BE2C (cell line): ENCODE measurements around the gene IKZF1.

Source experiments
- DNase-seq: peaks from one replicate; pipeline ENCODE4 v3.0.0-alpha.2; 2020
- H3K27me3 ChIP-seq: fragments of 250-450 bp; sonication (Bioruptor Pico); 2 replicates; pipeline ENCODE4 v1.5.1; 2020; ENCODE audit warnings: mild to moderate bottlenecking
- H3K36me3 ChIP-seq: fragments of 250-450 bp; sonication (Bioruptor Pico); 2 replicates; pipeline ENCODE4 v1.5.1; 2020; ENCODE audit warnings: mild to moderate bottlenecking
- H3K4me1 ChIP-seq: fragments of 250-450 bp; sonication (Bioruptor Pico); 2 replicates; pipeline ENCODE4 v1.5.1; 2020
- H3K4me3 ChIP-seq: 2 replicates; pipeline ENCODE4 v1.5.1; 2011; ENCODE audit warnings: low read depth, low read length
- H3K9me3 ChIP-seq: fragments of 250-450 bp; sonication (Bioruptor Pico); 2 replicates; pipeline ENCODE4 v1.5.1; 2020
- TF ChIP-seq, protein P1 (sequence below): IDR thresholded peaks from 2 replicates; pipeline ENCODE4 v1.5.1; 2012; ENCODE audit warnings: mild to moderate bottlenecking, low read depth, low read length

The IKZF1 gene

GRCh38 chr7:50332241-50333165 lies 28.0 kb downstream of the IKZF1 start:
- no peaks in the 10 kb centered on the region for H3K9me3 ChIP-seq
- no peak for DNase-seq
- peaks cover 11% of the 10 kb centered on the region for H3K4me1 ChIP-seq
- TF ChIP-seq, protein P1, sequence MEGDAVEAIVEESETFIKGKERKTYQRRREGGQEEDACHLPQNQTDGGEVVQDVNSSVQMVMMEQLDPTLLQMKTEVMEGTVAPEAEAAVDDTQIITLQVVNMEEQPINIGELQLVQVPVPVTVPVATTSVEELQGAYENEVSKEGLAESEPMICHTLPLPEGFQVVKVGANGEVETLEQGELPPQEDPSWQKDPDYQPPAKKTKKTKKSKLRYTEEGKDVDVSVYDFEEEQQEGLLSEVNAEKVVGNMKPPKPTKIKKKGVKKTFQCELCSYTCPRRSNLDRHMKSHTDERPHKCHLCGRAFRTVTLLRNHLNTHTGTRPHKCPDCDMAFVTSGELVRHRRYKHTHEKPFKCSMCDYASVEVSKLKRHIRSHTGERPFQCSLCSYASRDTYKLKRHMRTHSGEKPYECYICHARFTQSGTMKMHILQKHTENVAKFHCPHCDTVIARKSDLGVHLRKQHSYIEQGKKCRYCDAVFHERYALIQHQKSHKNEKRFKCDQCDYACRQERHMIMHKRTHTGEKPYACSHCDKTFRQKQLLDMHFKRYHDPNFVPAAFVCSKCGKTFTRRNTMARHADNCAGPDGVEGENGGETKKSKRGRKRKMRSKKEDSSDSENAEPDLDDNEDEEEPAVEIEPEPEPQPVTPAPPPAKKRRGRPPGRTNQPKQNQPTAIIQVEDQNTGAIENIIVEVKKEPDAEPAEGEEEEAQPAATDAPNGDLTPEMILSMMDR: no peak
- no peaks in the 10 kb centered on the region for H3K36me3 ChIP-seq
- H3K4me3 ChIP-seq: no peak overlapping the region
- H3K27me3 ChIP-seq: peaks cover 28% of the 10 kb centered on the region

DNA sequence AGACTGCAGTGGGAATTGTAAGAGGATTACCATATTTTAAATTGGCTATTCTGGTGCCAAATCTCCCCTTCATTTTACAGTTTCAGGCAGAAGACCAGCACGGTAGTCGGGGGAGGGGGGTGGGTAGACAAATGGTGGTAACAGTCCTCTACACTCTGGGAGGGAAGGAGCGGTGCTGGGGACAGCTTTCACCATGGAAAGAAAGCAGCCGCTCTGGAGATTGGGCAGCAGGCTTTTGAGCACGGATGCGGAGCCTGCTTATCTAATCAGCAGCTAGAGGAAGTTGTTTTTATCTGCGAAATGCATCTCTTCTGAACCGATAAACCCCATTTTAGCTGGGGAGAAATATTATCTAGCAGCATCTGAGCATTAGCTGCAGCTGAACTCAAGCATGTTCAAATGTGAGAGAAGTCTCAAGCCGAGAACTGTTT lies 28.7 kb downstream of the IKZF1 start:
- no peaks in the 10 kb centered on the region for H3K36me3 ChIP-seq
- H3K9me3 ChIP-seq: no peaks in the 10 kb centered on the region
- TF ChIP-seq, protein P1: no peak
- no peak for DNase-seq
- peaks cover 11% of the 10 kb centered on the region for H3K4me1 ChIP-seq
- peaks cover 20% of the 10 kb centered on the region for H3K27me3 ChIP-seq
- H3K4me3 ChIP-seq: peak overlapping the region; percentile 25; the same call in 1 of the 2 replicates

- Histone ChIP-seq H3K9me3 (no peaks in the 10 kb centered on the region), H3K36me3 (no peaks in the 10 kb centered on the region), H3K27me3 (peaks cover 18% of the 10 kb centered on the region), H3K4me3 (no peak overlapping the region), H3K4me1 (peaks cover 11% of the 10 kb centered on the region)
- no peak for DNase-seq
- TF ChIP-seq, protein P1: no peak
Measured at GRCh38 chr7:50334341-50334994, 30.0 kb downstream of the IKZF1 start.

GRCh38 chr7:50335230-50335794 lies 30.8 kb downstream of the IKZF1 start:
- H3K4me3 ChIP-seq: no peak overlapping the region
- TF ChIP-seq, protein P1: no peak

DNA sequence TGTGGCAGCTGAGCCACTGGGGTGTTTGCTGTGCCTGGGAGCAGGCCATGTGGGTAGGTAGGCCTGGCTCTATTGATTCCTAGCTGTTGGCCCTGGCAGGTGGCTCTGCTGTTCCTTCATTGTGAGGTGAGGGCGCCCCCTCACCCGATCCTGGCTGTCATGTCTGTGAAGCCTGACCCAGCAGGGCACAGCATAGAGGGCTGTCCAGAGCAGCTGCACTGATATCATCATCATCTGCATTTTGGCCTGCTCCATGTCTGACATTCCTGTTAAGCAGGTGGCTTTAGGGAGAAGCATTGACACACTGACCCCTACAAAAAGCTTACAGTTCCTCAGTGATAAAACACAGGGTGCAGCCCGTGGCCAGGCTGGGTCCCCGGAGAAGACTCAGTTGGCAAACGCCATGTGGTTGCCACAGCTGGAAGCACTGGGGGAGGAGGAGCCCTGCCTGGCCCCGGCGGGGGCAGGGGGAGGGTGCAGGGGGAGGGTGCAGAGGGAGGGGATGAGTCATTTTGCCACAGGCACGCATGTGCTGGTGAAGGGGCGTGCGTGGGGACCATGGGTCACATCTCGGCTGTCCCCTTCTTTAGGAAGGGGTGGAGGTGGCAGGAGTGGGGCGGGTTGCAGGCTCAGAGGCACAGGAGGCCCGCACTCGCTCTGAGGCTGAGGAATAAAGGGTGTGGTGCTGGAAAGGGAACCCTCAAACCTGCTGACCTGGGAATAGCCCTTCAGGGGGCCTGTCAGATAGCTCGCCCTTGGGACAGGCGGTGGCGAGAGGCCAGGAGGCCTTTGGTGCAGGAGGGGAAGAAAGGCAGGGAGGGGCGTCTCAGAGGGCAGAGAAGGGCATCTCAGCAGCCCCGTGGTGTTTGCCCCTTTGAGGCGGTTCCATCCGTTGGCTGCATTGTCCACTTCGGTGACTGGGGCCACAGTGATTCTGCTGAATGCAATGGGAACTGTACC lies 31.6 kb downstream of the IKZF1 start:
- H3K4me1 ChIP-seq: peaks cover 11% of the 10 kb centered on the region
- TF ChIP-seq, protein P1: no peak
- peak; percentile 63 for DNase-seq
- no peaks in the 10 kb centered on the region for H3K9me3 ChIP-seq
- no peaks in the 10 kb centered on the region for H3K36me3 ChIP-seq
- peaks cover 13% of the 10 kb centered on the region for H3K27me3 ChIP-seq
- H3K4me3 ChIP-seq: no peak overlapping the region

More at GRCh38 chr7:50335230-50335794, 30.8 kb downstream of the IKZF1 start:
- peaks cover 13% of the 10 kb centered on the region for H3K27me3 ChIP-seq
- no peaks in the 10 kb centered on the region for H3K36me3 ChIP-seq
- H3K4me1 ChIP-seq: peaks cover 11% of the 10 kb centered on the region
- H3K9me3 ChIP-seq: no peaks in the 10 kb centered on the region
- no peak for DNase-seq
